Measurements from ENCODE around the gene ALAS2.
A peak's percentile ranks its signal among the peaks of the same experiment; 100 is the strongest.

Gene ALAS2

GRCh38 chrX:54979432-54979831 lies 51.3 kb downstream of the ALAS2 start:
- no peak for TF ChIP-seq ARNTL (CRISPR knock-in tag; IDR thresholded peaks at IDR 0.05; ENCODE audit: borderline replicate concordance, low read depth)
- TF ChIP-seq OSR1 (CRISPR knock-in tag; IDR thresholded peaks at IDR 0.05), result no peak
- TF ChIP-seq ESRRG (CRISPR knock-in tag; IDR thresholded peaks at IDR 0.05), result no peak
- TF ChIP-seq CSDC2 (CRISPR knock-in tag; IDR thresholded peaks at IDR 0.05), result no peak
- TF ChIP-seq ZFP30 (CRISPR knock-in tag; IDR thresholded peaks at IDR 0.05), result no peak
- ATAC-seq, result no peak

DNA sequence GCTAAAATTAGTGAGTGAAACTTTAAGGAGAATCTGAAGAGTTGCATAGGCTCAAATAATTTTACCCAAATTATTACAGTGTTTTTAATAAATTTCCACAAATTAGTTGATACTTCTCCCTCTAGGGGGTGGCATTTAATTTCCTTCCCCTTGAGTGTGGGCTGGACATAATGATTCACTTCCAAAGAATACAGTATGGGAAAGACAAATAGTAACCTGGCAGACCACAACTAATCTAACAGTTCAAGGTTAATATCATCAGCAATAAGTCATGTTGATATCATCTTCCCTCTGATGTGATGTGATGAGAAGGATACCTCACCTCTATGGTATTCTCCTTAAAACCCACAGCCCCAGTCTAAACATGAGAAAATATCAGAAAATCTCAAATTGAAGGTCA lies 52.3 kb downstream of the ALAS2 start:
- TF ChIP-seq ZFP30 (CRISPR knock-in tag; IDR thresholded peaks at IDR 0.05) (no peak), ISL1 (CRISPR knock-in tag; IDR thresholded peaks at IDR 0.05) (peak; percentile 71)
- TF ChIP-seq, protein P1, sequence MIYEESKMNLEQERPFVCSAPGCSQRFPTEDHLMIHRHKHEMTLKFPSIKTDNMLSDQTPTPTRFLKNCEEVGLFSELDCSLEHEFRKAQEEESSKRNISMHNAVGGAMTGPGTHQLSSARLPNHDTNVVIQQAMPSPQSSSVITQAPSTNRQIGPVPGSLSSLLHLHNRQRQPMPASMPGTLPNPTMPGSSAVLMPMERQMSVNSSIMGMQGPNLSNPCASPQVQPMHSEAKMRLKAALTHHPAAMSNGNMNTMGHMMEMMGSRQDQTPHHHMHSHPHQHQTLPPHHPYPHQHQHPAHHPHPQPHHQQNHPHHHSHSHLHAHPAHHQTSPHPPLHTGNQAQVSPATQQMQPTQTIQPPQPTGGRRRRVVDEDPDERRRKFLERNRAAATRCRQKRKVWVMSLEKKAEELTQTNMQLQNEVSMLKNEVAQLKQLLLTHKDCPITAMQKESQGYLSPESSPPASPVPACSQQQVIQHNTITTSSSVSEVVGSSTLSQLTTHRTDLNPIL (CRISPR knock-in tag; IDR thresholded peaks at IDR 0.05; ENCODE audit: low read depth), result 0 out of 2 replicates have a peak, but pooled peaks have one; percentile 24
- ATAC-seq, result no peak

DNA sequence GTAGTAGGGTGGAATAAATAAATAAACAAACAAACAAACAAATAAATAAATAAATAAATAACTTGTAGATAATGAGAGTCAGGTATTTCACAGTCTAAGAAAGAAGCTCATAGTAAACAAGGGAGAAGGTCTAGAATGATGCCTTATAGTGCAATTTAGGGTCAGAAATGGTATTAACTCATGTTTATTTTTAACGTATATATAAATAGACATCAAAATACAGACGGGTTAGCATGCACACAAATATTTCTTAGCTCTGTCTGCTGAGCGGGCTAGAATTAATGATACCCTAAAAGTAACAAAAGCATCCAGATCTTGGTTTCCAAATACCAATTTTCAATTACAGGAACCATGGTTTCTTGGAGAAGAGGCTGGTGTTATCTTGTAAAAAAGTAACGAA lies 53.4 kb downstream of the ALAS2 start:
- ATAC-seq, result no peak
- TF ChIP-seq POU6F1 (CRISPR knock-in tag; IDR thresholded peaks at IDR 0.05; ENCODE audit: borderline replicate concordance, low read depth) (no peak), PATZ1 (CRISPR knock-in tag; IDR thresholded peaks at IDR 0.05; ENCODE audit: borderline replicate concordance) (no peak), CSRNP3 (CRISPR knock-in tag; IDR thresholded peaks at IDR 0.05) (no peak), ARNTL (CRISPR knock-in tag; IDR thresholded peaks at IDR 0.05; ENCODE audit: borderline replicate concordance, low read depth) (no peak), TOX (CRISPR knock-in tag; IDR thresholded peaks at IDR 0.05; ENCODE audit: borderline replicate concordance) (no peak), ZNF8 (CRISPR knock-in tag; IDR thresholded peaks at IDR 0.05) (no peak), TCF4 (CRISPR knock-in tag; IDR thresholded peaks at IDR 0.05; ENCODE audit: borderline replicate concordance) (no peak), ISL1 (CRISPR knock-in tag; IDR thresholded peaks at IDR 0.05) (no peak), GLIS3 (CRISPR knock-in tag; IDR thresholded peaks at IDR 0.05) (no peak), RARB (CRISPR knock-in tag; IDR thresholded peaks at IDR 0.05) (no peak), ZNF565 (CRISPR knock-in tag; conservative IDR thresholded peaks at IDR 0.05; ENCODE audit: low read depth) (no peak), ZFP3 (CRISPR knock-in tag; IDR thresholded peaks at IDR 0.05) (no peak)
- TF ChIP-seq, protein P1 (CRISPR knock-in tag; IDR thresholded peaks at IDR 0.05; ENCODE audit: low read depth), result no peak

DNA sequence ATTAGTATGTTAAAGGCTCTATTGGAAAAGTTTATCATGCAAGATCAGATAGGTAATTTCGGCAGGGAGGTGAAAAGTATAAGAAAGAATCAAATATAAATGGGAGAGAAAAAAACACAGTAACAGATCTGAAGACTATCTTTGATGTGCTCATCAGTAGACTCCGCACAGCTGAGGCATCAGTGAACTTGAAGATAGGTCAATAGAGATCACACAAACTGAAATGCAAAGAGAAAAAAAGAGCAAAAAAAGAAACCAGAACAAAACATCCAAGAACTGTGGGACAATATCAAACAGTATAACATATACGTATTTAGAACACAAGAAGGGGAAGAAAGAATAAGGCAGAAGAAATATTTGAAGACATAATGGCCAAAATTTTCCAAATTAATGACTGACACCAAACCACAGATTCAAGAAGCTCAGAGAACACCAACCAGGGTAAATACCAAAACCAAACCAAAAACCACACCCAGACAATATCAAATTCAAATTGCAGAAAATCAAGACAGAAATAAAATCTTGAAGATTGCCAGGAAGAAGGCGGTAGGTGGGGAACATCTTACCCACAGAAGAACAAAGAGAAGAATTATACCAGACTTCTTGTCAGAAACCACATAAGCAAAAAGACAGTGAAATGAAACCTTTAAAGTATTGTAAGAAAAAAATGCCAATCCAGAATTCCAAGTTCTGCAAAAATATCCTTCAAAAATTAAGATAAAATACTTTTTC lies 65.8 kb downstream of the ALAS2 start:
- TF ChIP-seq, protein P2, sequence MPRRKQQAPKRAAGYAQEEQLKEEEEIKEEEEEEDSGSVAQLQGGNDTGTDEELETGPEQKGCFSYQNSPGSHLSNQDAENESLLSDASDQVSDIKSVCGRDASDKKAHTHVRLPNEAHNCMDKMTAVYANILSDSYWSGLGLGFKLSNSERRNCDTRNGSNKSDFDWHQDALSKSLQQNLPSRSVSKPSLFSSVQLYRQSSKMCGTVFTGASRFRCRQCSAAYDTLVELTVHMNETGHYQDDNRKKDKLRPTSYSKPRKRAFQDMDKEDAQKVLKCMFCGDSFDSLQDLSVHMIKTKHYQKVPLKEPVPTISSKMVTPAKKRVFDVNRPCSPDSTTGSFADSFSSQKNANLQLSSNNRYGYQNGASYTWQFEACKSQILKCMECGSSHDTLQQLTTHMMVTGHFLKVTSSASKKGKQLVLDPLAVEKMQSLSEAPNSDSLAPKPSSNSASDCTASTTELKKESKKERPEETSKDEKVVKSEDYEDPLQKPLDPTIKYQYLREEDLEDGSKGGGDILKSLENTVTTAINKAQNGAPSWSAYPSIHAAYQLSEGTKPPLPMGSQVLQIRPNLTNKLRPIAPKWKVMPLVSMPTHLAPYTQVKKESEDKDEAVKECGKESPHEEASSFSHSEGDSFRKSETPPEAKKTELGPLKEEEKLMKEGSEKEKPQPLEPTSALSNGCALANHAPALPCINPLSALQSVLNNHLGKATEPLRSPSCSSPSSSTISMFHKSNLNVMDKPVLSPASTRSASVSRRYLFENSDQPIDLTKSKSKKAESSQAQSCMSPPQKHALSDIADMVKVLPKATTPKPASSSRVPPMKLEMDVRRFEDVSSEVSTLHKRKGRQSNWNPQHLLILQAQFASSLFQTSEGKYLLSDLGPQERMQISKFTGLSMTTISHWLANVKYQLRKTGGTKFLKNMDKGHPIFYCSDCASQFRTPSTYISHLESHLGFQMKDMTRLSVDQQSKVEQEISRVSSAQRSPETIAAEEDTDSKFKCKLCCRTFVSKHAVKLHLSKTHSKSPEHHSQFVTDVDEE (CRISPR knock-in tag; IDR thresholded peaks at IDR 0.05), result no peak
- TF ChIP-seq GLIS3 (CRISPR knock-in tag; IDR thresholded peaks at IDR 0.05), result no peak
- no peak for TF ChIP-seq ZNF8 (CRISPR knock-in tag; IDR thresholded peaks at IDR 0.05)
- TF ChIP-seq BACH2 (CRISPR knock-in tag; IDR thresholded peaks at IDR 0.05; ENCODE audit: borderline replicate concordance), result no peak
- TF ChIP-seq ZC3H10 (CRISPR knock-in tag; IDR thresholded peaks at IDR 0.05), result no peak
- no peak for TF ChIP-seq SNAI2 (CRISPR knock-in tag; IDR thresholded peaks at IDR 0.05)
- TF ChIP-seq ZFP3 (CRISPR knock-in tag; IDR thresholded peaks at IDR 0.05), result no peak
- TF ChIP-seq TCF4 (CRISPR knock-in tag; IDR thresholded peaks at IDR 0.05; ENCODE audit: borderline replicate concordance), result no peak
- TF ChIP-seq PATZ1 (CRISPR knock-in tag; IDR thresholded peaks at IDR 0.05; ENCODE audit: borderline replicate concordance), result no peak
- TF ChIP-seq ZNF565 (CRISPR knock-in tag; conservative IDR thresholded peaks at IDR 0.05; ENCODE audit: low read depth), result no peak
- no peak for TF ChIP-seq ZNF70 (CRISPR knock-in tag; IDR thresholded peaks at IDR 0.05)
- no peak for TF ChIP-seq ARNTL (CRISPR knock-in tag; IDR thresholded peaks at IDR 0.05; ENCODE audit: borderline replicate concordance, low read depth)
- TF ChIP-seq PPARA (CRISPR knock-in tag; IDR thresholded peaks at IDR 0.05; ENCODE audit: borderline replicate concordance), result no peak
- ATAC-seq, result no peak
